HFFc6 (cell line): ENCODE results near the gene ALDH4A1. TPM values are rescaled to one million over a fixed set of nuclear protein-coding genes. Genes with fewer than 3 reads are reported as not detected.

ENCODE experiments used
- DNase-seq: peaks from one replicate; pipeline ENCODE4 v3.0.0-alpha.2; 2018
- H3K27ac Mint-ChIP-seq: 2 replicates; pipeline ENCODE4 v1.8.0; 2020; ENCODE audit warnings: mild to moderate bottlenecking, mixed read lengths
- H3K27me3 Mint-ChIP-seq: 2 replicates; pipeline ENCODE4 v1.8.0; 2021; ENCODE audit warnings: mild to moderate bottlenecking, moderate library complexity, mixed read lengths; ENCODE audit not compliant: insufficient read depth
- H3K36me3 Mint-ChIP-seq: 2 replicates; pipeline ENCODE4 v1.8.0; 2021; ENCODE audit warnings: low read depth, mixed read lengths
- H3K4me1 Mint-ChIP-seq: 2 replicates; pipeline ENCODE4 v1.8.0; 2020; ENCODE audit warnings: low read depth, mixed read lengths
- H3K4me3 Mint-ChIP-seq: 2 replicates; pipeline ENCODE4 v1.8.0; 2020; ENCODE audit warnings: mild to moderate bottlenecking, moderate library complexity, mixed read lengths
- H3K9me3 Mint-ChIP-seq: 2 replicates; pipeline ENCODE4 v1.8.0; 2020; ENCODE audit warnings: mild to moderate bottlenecking, mixed read lengths
- total RNA-seq, 6 experiments: library from RNA; stranded (reverse); fragmentation: NEBNext Ultra II Directional; extraction: Animal tissue kit (Norgen Biotek cat#: 25700); gene quantifications; 2 replicates in 1 of 6; 3 replicates in 5 of 6; pipeline ENCODE4 v1.2.3, GENCODE V29; 2021
- TF ChIP-seq, protein P1 (sequence below): fragments of 200-600 bp; sonication (generic); IDR thresholded peaks from 2 replicates; pipeline ENCODE4 v1.5.0; 2021; ENCODE audit warnings: antibody characterized with exemption, mild to moderate bottlenecking

Gene ALDH4A1
- total RNA-seq, 6 experiments from 2014 or later = 18.3 to 24.1 (median 20.2) TPM

DNA sequence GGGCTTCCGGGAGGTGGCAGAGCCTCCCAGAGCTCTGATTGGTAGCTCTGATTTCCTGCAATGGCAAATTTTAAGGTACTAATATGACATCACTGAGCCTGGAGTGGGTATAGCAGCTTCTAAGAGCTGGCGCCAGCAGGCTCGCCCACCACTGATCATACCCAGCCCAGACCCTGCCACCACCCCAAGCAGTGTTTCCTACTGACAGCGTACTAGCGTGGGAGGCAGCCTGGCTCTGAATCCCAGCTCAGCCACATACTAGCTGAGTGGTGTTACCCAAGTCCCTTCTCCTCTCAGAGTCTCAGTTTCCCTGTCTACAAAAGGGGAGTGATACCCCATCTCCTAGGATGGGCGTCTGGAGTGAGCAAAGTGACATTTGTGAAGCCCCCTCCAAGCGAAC lies 13.0 kb upstream of the ALDH4A1 start:
- H3K27me3 Mint-ChIP-seq = peaks cover 1% of the 10 kb centered on the region; the same call in 1 of the 2 replicates
- H3K9me3 Mint-ChIP-seq = no peaks in the 10 kb centered on the region
- H3K36me3 Mint-ChIP-seq = peaks cover 8% of the 10 kb centered on the region; the same call in 1 of the 2 replicates
- TF ChIP-seq, protein P1, sequence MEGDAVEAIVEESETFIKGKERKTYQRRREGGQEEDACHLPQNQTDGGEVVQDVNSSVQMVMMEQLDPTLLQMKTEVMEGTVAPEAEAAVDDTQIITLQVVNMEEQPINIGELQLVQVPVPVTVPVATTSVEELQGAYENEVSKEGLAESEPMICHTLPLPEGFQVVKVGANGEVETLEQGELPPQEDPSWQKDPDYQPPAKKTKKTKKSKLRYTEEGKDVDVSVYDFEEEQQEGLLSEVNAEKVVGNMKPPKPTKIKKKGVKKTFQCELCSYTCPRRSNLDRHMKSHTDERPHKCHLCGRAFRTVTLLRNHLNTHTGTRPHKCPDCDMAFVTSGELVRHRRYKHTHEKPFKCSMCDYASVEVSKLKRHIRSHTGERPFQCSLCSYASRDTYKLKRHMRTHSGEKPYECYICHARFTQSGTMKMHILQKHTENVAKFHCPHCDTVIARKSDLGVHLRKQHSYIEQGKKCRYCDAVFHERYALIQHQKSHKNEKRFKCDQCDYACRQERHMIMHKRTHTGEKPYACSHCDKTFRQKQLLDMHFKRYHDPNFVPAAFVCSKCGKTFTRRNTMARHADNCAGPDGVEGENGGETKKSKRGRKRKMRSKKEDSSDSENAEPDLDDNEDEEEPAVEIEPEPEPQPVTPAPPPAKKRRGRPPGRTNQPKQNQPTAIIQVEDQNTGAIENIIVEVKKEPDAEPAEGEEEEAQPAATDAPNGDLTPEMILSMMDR = no peak
- H3K4me3 Mint-ChIP-seq = no peak overlapping the region
- no peak overlapping the region for H3K27ac Mint-ChIP-seq
- H3K4me1 Mint-ChIP-seq = peaks cover 13% of the 10 kb centered on the region
- DNase-seq = no peak

GRCh38 chr1:18913065-18913835 lies 10.9 kb upstream of the ALDH4A1 start:
- peak; percentile 76 for DNase-seq
- peaks cover 1% of the 10 kb centered on the region; the same call in 1 of the 2 replicates for H3K27me3 Mint-ChIP-seq
- TF ChIP-seq, protein P1 = peak; percentile 100
- H3K4me3 Mint-ChIP-seq = peak overlapping the region; percentile 48; the same call in 1 of the 2 replicates
- H3K9me3 Mint-ChIP-seq = no peaks in the 10 kb centered on the region
- peak overlapping the region; percentile 91 for H3K27ac Mint-ChIP-seq
- peaks cover 13% of the 10 kb centered on the region for H3K4me1 Mint-ChIP-seq
- H3K36me3 Mint-ChIP-seq = peaks cover 9% of the 10 kb centered on the region; the same call in 1 of the 2 replicates

DNA sequence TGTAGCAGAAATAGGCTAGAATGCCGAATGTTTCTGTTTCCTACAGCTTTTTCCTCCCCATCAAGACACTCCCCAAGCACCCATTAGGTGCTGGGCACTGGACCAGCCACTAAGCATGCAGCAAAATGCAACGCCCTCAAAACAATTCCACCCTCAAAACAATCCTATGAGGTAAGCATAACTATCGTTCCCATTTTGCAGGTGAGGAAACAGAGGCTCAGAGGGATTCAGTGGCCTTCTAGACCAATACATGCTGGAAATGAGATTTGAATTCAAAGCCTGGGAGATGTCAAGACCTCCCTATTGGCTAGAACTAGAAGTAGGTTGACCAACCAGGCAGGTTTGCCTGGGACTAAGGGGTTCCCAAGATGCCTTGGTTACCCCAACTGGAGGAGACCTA lies 10.2 kb upstream of the ALDH4A1 start:
- H3K27ac Mint-ChIP-seq = no peak overlapping the region
- no peaks in the 10 kb centered on the region for H3K9me3 Mint-ChIP-seq
- TF ChIP-seq, protein P1 = no peak
- no peak for DNase-seq
- peaks cover 1% of the 10 kb centered on the region; the same call in 1 of the 2 replicates for H3K27me3 Mint-ChIP-seq
- peaks cover 13% of the 10 kb centered on the region for H3K4me1 Mint-ChIP-seq
- no peak overlapping the region for H3K4me3 Mint-ChIP-seq
- H3K36me3 Mint-ChIP-seq = peaks cover 9% of the 10 kb centered on the region; the same call in 1 of the 2 replicates

DNA sequence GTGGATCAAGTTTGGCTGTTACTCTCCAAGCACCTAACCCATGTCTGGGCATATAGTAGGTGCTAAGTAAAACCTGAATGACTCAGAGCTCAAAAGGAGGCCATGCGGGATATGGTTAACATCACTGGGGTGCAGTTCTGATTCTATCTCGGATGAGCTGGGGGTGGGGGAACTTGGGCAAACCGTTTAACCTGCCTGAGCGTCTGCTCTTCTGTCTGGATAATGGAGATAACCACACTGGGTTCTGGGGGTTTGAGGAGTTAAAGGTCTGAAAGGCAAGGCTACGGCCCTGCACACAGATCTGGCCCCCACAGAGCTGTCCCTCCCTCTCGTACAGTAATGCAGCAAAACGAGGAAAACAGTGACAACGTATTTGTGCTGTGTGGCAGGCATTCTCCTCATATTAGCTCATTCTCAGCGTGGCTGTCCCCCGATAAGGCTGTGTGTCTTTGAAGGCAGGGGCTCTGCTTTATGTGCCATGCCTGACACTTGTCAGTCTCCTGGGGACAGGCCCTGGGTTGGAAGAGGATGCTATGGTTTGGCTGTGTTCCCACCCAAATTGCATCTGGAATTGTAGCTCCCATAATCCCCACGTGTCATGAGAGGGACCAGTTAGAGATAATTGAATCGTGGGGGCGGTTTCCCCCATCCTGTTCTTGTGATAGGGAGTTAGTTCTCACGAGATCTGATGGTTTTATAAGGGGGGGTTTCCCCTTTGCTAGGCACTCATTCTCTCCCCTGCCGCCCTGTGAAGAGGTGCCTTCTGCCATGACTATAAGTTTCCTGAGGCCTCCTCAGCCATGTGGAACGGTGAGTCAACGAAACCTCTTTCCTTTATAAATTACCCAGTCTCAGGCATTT lies 6.8 kb upstream of the ALDH4A1 start:
- Mint-ChIP-seq H3K36me3 (peaks cover 9% of the 10 kb centered on the region; the same call in 1 of the 2 replicates), H3K27ac (no peak overlapping the region; the same call in 1 of the 2 replicates), H3K9me3 (no peaks in the 10 kb centered on the region), H3K4me1 (peaks cover 12% of the 10 kb centered on the region), H3K27me3 (no peaks in the 10 kb centered on the region; the same call in 1 of the 2 replicates), H3K4me3 (no peak overlapping the region)
- no peak for DNase-seq
- TF ChIP-seq, protein P1 = no peak

- Mint-ChIP-seq H3K9me3 (no peaks in the 10 kb centered on the region), H3K36me3 (peaks cover 9% of the 10 kb centered on the region; the same call in 1 of the 2 replicates), H3K27ac (no peak overlapping the region), H3K4me3 (no peak overlapping the region), H3K4me1 (peaks cover 15% of the 10 kb centered on the region), H3K27me3 (peaks cover 1% of the 10 kb centered on the region)
- no peak for DNase-seq
- TF ChIP-seq, protein P1 = no peak
These were observed 5.8 kb upstream of the ALDH4A1 start for GRCh38 chr1:18907917-18908845.
